Fibroblast of skin of scalp (primary cell): ENCODE results near the gene CDCA7.
A peak's percentile ranks its signal among the peaks of the same experiment; 100 is the strongest.
"Not testable (repeated sequence)": the region's sequence is repeated elsewhere in the genome, so short reads cannot be mapped to it uniquely, and the experiment has no call there.

Experiments
- DNase-seq: peaks from one replicate; pipeline ENCODE4 v3.0.0-alpha.2; 2013

CDCA7 gene

GRCh38 chr2:173404841-173405750 lies 50.4 kb downstream of the CDCA7 start:
- DNase-seq, result no peak

- no peak for DNase-seq
Observed at GRCh38 chr2:173407176-173407575, 52.5 kb downstream of the CDCA7 start.

GRCh38 chr2:173407646-173408045 lies 53.0 kb downstream of the CDCA7 start:
- peak; percentile 53 for DNase-seq

- DNase-seq, result no peak
Observed at GRCh38 chr2:173410579-173410978, 55.9 kb downstream of the CDCA7 start.

GRCh38 chr2:173412628-173413027 lies 58.0 kb downstream of the CDCA7 start:
- no peak for DNase-seq

DNA sequence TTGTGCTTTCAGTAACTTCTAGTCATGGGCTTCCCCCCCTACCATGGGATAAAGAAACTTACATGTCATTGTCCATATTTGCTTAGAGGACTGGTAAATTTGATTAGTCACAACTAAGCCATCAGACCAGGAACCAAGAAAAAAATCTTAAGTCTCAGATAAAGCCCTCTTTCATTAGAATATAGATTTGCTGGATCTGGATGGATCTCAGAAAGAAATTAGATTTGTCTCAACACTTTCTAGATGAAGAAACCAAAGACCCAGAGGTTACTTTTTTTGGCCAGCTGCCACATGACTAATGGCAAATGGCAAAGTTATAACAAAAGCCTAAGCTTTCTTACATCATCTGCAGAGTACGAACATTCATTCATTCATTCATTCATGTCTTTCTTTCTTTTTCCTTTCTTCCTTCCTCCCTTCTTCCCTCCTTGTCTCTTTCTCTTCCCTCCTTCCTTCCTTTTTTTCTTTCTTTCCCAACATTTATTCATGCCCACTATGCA lies 60.2 kb downstream of the CDCA7 start:
- peak; percentile 82 for DNase-seq

DNA sequence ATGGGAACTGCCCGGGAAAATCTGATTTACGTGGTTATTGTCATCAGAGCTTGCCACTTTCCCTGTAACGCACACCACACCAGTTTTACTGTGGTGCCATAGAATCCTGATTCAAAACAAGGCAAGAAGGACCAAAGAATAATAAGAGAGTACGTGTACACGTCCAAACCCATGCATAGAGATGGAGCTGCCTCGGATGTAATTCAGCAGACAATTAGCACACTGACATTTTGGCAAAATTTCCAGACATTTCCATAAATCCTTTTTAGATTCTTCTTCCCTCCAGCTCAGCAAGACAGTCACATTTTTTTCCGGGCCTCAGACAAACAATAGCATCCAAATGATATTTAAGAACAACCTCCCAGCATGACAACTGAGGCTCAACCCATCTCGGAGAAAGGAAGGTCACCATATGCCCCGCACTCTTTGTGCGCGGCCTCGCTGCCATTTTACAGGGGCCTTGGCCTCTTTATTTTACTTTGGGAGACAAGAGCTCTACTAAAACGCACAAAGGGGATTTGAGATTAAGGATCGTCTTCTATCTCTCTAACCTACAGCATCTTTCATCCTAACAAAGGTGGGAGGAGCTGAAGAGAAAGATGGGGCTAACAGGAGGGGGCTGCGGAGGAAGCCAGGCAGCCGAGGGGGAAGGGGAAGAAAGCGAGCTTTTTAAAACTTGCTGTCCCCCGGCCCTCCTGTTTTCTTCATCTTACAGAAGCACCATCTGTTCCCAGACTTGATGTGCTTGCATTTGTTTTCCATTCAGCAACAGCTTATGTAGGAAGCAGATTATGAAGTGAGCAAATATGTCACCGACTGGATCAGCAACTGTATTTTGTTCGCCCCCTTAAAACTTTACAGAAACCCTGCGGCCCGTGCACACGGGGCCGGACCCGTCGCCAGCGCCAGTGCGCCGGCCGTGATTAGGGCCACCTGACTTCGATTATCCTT lies 61.0 kb downstream of the CDCA7 start:
- DNase-seq, result no peak

DNA sequence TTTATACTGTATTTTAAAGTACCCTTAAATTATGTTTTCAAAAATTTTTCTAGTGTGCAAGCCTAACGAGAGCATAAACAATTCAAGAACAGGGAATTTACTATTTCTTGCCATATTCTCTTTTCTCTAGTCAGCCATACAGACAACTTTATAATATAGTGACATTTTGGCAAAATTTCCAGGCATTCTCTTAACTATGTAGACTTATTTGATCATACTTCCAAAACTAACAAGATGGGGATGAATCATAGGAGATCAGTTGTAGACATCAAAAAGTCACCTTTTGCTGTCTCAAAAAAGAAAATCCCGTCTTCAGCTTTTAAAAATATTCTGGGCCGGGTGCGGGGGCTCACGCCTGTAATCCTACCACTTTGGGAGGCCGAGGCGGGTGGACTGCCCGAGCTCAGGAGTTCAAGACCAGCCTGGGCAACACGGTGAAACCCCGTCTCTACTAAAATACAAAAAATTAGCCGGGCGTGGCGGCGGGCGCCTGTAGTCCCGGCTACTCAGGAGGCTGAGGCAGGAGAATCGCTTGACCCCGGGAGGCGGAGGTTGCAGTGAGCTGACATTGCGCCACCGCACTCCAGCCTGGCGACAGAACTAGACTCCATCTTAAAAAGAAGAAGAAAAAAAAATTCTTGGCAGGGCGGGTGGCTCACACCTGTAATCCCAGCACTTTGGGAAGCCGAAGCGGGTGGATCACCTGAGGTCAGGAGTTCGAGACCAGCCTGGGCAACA lies 61.9 kb downstream of the CDCA7 start:
- not testable (repeated sequence) for DNase-seq

DNA sequence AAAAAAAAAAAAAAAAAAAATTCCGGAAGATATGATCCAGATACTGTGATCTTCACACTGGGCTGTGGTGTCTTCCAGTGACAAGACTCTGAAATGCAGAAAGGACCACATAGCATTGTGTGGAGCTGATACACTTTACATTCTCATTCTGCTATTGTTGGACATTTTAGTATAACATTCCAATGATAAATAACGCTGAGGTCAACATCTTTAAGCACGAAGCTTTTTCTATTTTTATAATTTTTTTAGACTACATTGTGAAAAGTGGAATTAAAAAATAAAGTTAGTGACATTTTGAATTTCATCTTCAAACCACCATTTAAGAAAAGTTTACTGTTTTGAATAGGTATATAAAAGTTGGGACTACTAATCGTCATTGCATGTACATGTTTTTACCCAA lies 62.7 kb downstream of the CDCA7 start:
- DNase-seq, result no peak

GRCh38 chr2:173417802-173418201 lies 63.1 kb downstream of the CDCA7 start:
- DNase-seq, result no peak
